ENCODE results near the gene TAS2R14.

GRCh38 chr12:10900530-10900929 lies 38.5 kb downstream of the TAS2R14 start:
- TF ChIP-seq CTCF (IDR thresholded peaks at IDR 0.05; ENCODE audit: insufficient read depth, low read length, poor library complexity, severe bottlenecking) (no peak), EZH2phosphoT487 (conservative IDR thresholded peaks at IDR 0.05; ENCODE audit: low read length) (no peak)

Measured in SU-DHL-6 (cell line).